ES-I3 (cell line): Measurements from ENCODE around the gene SPEG.

Experiments used
- H3K36me3 ChIP-seq: 2 replicates; pipeline ENCODE4 v1.6.1; 2013; ENCODE audit warnings: mild to moderate bottlenecking, low read length, control low read depth, moderate library complexity; ENCODE audit not compliant: insufficient read depth
- H3K4me1 ChIP-seq: 2 replicates; pipeline ENCODE4 v1.6.1; 2013; ENCODE audit warnings: mild to moderate bottlenecking, control low read depth, low read length; ENCODE audit not compliant: insufficient read depth
- H3K9ac ChIP-seq: 2 replicates; pipeline ENCODE4 v1.6.1; 2013; ENCODE audit warnings: low read depth, mild to moderate bottlenecking, low read length, moderate library complexity
- H3K9me3 ChIP-seq: 2 replicates; pipeline ENCODE4 v1.6.1; 2013; ENCODE audit warnings: mild to moderate bottlenecking, low read length, moderate library complexity; ENCODE audit not compliant: control insufficient read depth, insufficient read depth

The SPEG gene

GRCh38 chr2:219462349-219462748 lies 27.7 kb downstream of the SPEG start:
- peaks cover 36% of the 10 kb centered on the region for H3K4me1 ChIP-seq
- no peaks in the 10 kb centered on the region for H3K9me3 ChIP-seq
- no peaks in the 10 kb centered on the region; the same call in 1 of the 2 replicates for H3K36me3 ChIP-seq
- no peak overlapping the region for H3K9ac ChIP-seq

- no peak overlapping the region for H3K9ac ChIP-seq
- H3K9me3 ChIP-seq = no peaks in the 10 kb centered on the region
- H3K36me3 ChIP-seq = no peaks in the 10 kb centered on the region; the same call in 1 of the 2 replicates
- peaks cover 21% of the 10 kb centered on the region for H3K4me1 ChIP-seq
Observed at GRCh38 chr2:219464286-219465032, 29.8 kb downstream of the SPEG start.

GRCh38 chr2:219465659-219466561 lies 31.3 kb downstream of the SPEG start:
- Histone ChIP-seq H3K9ac (no peak overlapping the region), H3K9me3 (no peaks in the 10 kb centered on the region), H3K36me3 (peaks cover 2% of the 10 kb centered on the region; the same call in 1 of the 2 replicates), H3K4me1 (peaks cover 11% of the 10 kb centered on the region)

GRCh38 chr2:219466816-219467735 lies 32.4 kb downstream of the SPEG start:
- Histone ChIP-seq H3K4me1 (peaks cover 3% of the 10 kb centered on the region; the same call in 1 of the 2 replicates), H3K9ac (no peak overlapping the region), H3K9me3 (no peaks in the 10 kb centered on the region), H3K36me3 (peaks cover 2% of the 10 kb centered on the region; the same call in 1 of the 2 replicates)

- H3K9me3 ChIP-seq = no peaks in the 10 kb centered on the region
- peaks cover 2% of the 10 kb centered on the region; the same call in 1 of the 2 replicates for H3K36me3 ChIP-seq
- H3K4me1 ChIP-seq = peaks cover 3% of the 10 kb centered on the region; the same call in 1 of the 2 replicates
- H3K9ac ChIP-seq = no peak overlapping the region
Observed at GRCh38 chr2:219467736-219468075, 33.1 kb downstream of the SPEG start.

DNA sequence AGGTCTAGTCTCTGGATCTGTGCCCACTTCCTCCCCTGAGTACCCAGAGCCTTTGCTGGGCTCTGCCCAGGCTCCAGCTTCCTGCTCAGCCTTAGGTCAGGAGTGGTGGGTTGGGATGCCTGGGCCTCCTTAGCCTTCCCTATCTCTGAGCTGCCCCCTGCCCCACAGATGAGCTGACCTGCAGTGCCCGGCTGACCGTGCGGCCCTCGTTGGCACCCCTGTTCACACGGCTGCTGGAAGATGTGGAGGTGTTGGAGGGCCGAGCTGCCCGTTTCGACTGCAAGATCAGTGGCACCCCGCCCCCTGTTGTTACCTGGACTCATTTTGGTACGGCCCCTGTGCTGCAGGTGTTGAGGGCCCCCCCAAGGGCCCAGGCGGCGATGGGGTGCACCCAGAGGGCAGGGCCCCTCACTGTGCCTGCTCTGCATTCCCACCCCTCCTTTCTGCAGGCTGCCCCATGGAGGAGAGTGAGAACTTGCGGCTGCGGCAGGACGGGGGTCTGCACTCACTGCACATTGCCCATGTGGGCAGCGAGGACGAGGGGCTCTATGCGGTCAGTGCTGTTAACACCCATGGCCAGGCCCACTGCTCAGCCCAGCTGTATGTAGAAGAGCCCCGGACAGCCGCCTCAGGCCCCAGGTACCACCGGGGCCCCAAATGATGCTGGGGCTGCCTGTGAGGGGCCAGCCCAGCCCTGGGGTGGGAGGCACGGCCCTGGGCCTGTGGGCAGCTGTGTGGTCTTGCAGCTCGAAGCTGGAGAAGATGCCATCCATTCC lies 34.0 kb downstream of the SPEG start:
- Histone ChIP-seq H3K4me1 (peaks cover 3% of the 10 kb centered on the region; the same call in 1 of the 2 replicates), H3K9ac (no peak overlapping the region), H3K9me3 (no peaks in the 10 kb centered on the region), H3K36me3 (peaks cover 2% of the 10 kb centered on the region; the same call in 1 of the 2 replicates)

DNA sequence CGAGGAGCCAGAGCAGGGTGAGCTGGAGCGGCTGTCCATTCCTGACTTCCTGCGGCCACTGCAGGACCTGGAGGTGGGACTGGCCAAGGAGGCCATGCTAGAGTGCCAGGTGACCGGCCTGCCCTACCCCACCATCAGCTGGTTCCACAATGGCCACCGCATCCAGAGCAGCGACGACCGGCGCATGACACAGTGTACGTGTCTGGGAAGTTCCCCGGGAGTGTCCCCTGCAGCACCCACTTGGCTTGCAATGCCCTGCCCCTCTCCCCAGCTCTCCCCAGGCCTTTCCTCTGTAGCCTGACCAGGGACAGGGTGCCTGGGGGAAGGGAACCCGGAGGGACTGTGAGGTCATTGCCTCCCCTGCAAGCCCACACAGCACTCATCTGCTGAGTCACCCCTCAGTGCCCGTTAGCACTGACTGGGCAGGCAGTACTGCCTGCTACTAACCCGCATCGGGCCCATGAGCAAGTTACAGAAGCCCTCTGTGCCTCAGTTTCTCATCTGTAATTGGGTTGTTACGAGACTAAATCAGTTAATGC lies 34.6 kb downstream of the SPEG start:
- Histone ChIP-seq H3K9me3 (no peaks in the 10 kb centered on the region), H3K36me3 (peaks cover 2% of the 10 kb centered on the region; the same call in 1 of the 2 replicates), H3K4me1 (peaks cover 3% of the 10 kb centered on the region; the same call in 1 of the 2 replicates), H3K9ac (no peak overlapping the region)

DNA sequence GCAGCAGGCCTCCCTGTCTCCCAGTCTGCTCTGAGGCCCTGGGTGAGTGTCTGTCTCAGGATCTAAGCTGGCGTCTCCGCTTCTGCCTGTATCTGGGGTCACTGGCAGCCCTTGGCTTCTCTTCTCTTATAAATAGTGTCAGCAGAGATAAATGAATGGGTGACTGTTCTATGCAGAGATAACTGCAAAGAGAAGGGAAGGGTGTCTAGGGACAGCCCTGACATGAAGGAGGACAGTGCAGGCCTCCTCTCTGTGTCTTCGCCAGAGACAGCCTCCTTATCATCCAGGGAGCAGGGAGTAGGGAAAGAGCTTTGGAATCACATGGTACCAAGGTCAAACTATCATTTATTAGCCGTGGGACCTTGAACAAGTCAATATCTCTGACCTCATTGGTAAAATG lies 35.8 kb downstream of the SPEG start:
- peaks cover 9% of the 10 kb centered on the region for H3K4me1 ChIP-seq
- no peaks in the 10 kb centered on the region for H3K9me3 ChIP-seq
- H3K36me3 ChIP-seq = 0 out of 2 replicates have a peak, but pooled peaks cover 2% of the 10 kb centered on the region
- no peak overlapping the region for H3K9ac ChIP-seq

GRCh38 chr2:219471476-219472371 lies 37.1 kb downstream of the SPEG start:
- Histone ChIP-seq H3K9ac (no peak overlapping the region), H3K9me3 (no peaks in the 10 kb centered on the region), H3K36me3 (0 out of 2 replicates have a peak, but pooled peaks cover 2% of the 10 kb centered on the region), H3K4me1 (peaks cover 12% of the 10 kb centered on the region)

DNA sequence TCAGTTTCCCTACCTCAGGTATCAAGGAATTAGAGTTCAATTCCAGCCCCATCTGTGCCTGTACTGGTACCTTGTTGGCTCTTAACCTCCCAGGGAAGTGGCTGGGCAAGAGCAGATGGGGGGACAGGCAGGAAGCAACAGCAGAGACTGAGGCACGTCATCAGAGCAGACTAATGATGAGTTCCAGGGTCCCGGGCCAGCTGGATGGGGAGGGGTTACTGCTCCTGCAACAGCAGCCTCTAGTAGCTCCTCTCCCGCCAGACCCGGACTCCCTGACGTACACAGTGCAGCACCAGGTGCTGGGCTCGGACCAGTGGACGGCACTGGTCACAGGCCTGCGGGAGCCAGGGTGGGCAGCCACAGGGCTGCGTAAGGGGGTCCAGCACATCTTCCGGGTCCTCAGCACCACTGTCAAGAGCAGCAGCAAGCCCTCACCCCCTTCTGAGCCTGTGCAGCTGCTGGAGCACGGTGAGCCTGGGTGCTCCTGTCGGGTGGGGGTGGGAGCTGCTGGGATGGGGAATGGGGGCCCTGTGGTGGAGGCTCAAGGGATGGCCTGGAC lies 38.1 kb downstream of the SPEG start:
- H3K36me3 ChIP-seq = 0 out of 2 replicates have a peak, but pooled peaks cover 2% of the 10 kb centered on the region
- H3K9me3 ChIP-seq = no peaks in the 10 kb centered on the region
- peaks cover 17% of the 10 kb centered on the region for H3K4me1 ChIP-seq

DNA sequence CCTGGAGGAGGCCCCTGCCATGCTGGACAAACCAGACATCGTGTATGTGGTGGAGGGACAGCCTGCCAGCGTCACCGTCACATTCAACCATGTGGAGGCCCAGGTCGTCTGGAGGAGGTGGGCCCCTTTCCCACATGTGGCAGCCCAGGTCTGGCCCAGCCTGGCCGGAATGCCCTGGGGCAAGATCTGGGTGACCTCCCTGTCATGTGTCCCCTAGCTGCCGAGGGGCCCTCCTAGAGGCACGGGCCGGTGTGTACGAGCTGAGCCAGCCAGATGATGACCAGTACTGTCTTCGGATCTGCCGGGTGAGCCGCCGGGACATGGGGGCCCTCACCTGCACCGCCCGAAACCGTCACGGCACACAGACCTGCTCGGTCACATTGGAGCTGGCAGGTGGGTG lies 38.9 kb downstream of the SPEG start:
- H3K4me1 ChIP-seq = peaks cover 17% of the 10 kb centered on the region
- H3K9ac ChIP-seq = no peak overlapping the region
- H3K36me3 ChIP-seq = 0 out of 2 replicates have a peak, but pooled peaks cover 2% of the 10 kb centered on the region
- H3K9me3 ChIP-seq = no peaks in the 10 kb centered on the region

More for the DNA sequence above, 38.1 kb downstream of the SPEG start:
- H3K9ac ChIP-seq = no peak overlapping the region
